ENCODE measurements around the gene IL12RB1.
A peak's percentile ranks its signal among the peaks of the same experiment; 100 is the strongest.
"Not testable (repeated sequence)": the region's sequence is repeated elsewhere in the genome, so short reads cannot be mapped to it uniquely, and the experiment has no call there.

Gene IL12RB1

GRCh38 chr19:18112989-18113478 lies 26.3 kb upstream of the IL12RB1 start:
- peak; percentile 91 for DNase-seq (ENCODE audit: low read depth, low spot score)

GRCh38 chr19:18110609-18111232 lies 24.0 kb upstream of the IL12RB1 start:
- DNase-seq (ENCODE audit: low read depth, low spot score) = no peak

DNA sequence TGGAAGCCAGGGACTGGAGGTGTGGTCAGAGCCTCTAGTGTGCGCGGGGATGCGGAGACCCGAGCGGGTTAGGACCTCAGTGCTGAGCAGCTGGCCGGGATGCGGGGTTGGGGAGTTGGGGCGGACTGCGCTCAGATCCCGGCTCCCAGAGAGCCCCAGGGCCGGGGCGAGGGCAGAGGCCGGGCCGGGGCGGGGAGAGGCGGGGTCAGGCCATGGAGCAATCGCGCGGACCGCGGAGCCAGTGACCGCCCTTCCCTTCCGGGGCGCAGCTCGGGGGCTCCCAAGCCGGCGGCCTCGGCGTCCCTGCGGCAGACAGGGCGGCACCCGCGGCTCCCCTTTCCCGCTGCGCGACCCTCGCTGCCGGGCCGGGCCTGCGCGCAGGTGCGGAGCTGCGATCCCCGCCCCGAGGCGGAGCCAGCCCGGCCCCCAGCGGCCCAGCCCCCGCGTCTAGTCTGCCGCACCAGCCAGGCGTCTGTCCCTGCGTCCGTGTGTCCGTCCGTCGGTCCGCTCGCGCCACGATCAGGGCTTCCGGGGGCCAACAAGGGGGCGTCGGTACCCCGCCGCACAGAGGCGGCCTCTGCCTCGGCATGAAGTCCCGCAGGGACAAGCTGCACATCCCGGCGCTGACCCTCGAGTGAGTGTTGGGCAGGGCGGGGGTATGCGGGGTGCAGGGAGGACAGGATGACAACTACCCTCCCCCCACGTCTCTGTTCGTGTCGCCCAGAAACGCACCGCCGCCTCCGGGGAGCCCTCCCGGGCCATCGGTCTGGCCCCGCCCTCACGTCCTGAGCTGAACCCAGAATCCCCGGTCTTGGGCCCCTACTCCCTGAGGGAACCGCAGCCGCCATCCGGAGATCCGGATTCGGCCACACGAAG lies 23.2 kb upstream of the IL12RB1 start:
- peak; percentile 51 for DNase-seq (ENCODE audit: low read depth, low spot score)

- no peak for DNase-seq (ENCODE audit: low read depth, low spot score)
These were observed 22.6 kb upstream of the IL12RB1 start for GRCh38 chr19:18109341-18109732.

DNA sequence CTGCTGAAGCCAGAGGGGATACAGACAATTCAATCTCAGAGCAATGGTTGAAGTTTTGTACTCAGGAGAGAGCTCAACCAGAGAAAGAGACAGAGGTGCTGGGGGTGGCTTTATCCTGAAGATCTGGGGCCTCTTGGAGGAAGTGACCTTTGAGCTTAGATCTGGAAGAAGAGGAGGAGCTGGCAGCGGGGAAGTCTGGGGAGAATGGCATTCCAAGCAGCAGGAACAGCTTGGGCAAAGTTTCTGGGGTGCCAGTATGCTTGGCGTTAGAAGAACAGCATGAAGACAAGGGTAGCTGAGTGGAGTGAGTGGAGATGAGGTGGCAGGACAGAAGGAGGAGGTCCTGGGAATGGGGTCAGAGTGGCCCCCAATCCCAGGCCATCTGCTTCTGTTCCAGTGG lies 22.2 kb upstream of the IL12RB1 start:
- DNase-seq (ENCODE audit: low read depth, low spot score) = no peak

- no peak for DNase-seq (ENCODE audit: low read depth, low spot score)
These were observed 20.5 kb upstream of the IL12RB1 start for GRCh38 chr19:18107235-18107634.

- not testable (repeated sequence) for DNase-seq (ENCODE audit: low read depth, low spot score)
These were observed 18.5 kb upstream of the IL12RB1 start for GRCh38 chr19:18105259-18105658.

GRCh38 chr19:18104793-18105131 lies 18.0 kb upstream of the IL12RB1 start:
- DNase-seq (ENCODE audit: low read depth, low spot score) = no peak

DNA sequence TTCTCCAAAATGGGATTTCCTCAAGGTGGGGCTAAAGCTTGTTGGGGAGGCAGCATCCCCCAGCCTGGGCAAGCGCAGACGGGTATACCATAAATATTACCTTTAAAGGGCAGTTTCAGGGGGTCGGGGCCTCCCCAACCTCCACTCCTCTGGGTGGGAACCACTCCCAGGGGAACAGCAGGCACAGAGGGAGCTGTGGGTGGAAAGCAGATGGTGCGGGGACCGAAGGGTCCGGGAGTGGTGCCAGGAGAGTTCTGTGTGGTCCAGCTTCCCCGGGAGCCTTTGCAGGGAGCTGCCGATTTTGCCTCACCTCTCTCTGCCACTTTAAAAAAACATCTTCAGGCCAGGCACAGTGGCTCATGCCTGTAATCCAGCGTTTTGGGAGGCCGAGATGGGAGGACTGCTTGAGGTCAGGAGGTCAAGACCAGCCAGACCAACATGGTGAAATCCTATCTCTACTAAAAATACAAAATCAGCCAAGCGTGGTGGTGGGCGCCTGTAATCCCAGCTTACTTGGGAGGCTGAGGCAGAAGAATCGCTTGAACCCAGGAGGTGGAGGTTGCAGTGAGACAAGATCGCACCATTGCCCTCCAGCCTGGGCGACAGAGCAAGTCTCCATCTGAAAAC lies 16.3 kb upstream of the IL12RB1 start:
- DNase-seq (ENCODE audit: low read depth, low spot score) = no peak

DNA sequence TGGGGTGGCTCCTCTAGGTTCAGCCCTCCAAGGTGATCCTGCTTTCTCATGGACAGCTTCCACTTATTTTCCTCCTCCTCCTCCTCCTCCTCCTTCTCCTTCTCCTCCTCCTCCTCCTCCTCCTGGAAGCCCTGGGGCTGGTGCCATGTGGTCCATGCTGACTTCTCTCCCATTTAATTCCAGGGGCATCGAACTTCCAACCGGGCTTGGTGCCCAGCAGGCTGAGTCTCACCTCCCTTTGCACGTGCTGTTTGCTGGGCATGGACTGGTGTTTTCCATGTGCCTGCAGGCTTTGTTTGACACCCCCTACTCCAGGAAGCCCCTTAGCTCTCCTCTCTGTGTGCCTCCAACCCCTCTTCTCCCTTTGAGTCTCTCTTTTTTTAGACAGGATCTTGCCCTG lies 14.5 kb upstream of the IL12RB1 start:
- DNase-seq (ENCODE audit: low read depth, low spot score) = no peak

DNA sequence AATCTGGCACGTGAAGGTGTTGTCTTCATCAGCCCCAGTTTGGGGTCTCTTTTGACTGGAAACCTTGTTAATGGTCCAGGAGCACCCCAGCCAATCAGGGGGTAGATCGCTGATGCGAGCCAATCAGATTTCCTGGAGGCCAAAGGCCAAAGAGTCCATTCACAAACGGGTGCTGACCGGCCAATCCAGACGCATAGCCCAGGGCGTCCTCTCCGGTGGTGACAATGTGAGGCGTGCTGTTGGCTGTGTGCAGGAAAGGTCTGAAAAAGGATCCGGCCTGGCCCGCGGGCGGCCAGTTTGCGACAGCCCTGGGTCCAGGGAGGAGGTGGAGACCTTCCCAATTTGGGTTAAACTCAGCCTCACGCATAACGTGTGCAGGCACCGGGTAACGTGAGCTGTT lies 14.0 kb upstream of the IL12RB1 start:
- no peak for DNase-seq (ENCODE audit: low read depth, low spot score)

GRCh38 chr19:18099623-18099995 lies 12.9 kb upstream of the IL12RB1 start:
- no peak for DNase-seq (ENCODE audit: low read depth, low spot score)

- no peak for DNase-seq (ENCODE audit: low read depth, low spot score)
These were observed 12.3 kb upstream of the IL12RB1 start for GRCh38 chr19:18098891-18099622.

DNA sequence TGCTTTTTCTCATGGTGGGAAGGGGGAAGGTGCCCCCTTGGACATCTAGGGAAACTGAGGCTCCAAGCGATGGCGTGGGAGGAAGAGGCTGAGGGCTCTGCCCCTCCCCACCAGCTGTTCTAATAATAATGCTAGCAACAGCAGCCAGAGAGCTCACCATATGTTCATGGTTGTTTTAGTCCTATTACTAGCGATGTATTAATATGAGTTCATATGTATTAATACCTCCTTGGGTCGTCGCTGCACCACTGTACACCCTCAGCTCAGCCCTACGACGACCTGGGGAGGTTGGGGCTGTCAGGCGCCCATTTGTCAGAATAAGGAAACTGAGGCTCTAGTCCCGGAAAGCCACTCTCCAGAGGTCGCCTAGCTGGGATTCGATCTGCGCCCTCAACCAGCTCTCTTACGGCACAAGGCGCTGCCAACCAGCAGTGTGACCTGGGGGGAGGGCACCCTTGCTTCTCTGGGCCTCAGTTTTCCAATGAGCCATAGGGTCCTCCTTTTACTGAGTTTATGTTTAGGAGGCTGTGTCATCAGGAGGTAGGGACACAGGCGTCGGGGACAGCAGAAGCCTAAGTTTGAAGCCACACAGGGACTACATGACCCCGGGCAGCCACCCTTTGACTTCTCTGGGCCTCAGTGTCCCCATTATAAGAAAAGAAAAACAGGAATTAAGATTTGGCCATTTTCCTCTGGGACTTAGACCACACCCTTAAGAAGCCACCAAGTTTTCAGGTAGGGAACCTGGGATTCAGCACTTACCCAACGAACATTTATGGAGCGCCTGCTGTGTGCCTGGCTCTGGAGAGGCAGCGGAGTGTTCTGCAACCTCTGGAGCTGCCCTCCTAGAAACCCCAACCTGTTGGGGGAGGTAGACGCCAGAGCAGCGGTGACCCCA lies 11.5 kb upstream of the IL12RB1 start:
- no peak for DNase-seq (ENCODE audit: low read depth, low spot score)

DNA sequence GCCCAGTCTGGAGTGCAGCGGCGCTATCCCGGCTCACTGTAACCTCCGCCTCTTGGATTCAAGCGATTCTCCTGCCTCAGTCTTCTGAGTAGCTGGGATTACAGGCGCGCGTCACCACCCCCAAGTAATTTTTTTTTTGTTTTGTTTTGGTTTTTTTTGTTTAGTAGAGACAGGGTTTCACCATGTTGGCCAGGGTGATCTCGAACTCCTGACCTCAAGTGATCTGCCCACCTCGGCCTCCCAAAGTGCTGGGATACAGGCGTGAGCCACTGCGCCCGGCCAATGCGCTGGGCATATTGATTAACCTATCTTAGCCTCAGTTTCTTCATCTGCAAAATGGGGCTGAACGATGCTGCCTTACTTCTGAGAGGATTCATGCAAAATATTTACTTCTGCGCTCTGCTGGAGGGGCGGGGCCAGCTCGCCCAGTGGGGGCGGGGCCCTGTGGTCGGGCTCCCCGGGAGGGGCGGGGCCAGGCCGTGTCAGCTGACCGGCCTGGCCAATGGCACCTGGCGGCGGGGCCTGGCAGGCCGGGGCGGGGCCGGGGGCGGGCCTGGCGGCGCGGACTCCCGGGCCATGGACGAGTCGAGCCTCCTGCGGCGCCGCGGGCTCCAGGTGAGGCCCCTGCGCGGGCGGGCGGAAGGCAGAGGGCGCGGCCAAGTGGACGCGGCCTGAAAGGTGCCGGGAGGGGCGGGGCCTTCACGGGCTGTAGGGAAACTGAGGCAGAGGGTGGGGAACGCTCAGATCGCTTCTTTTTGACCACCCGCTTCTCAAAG lies 10.7 kb upstream of the IL12RB1 start, which contains the start of gene MAST3:
Gene MAST3 (plus strand): TSS at position 562 of the 776 bp plus-strand sequence. CDS start 15 bp downstream, at position 577.
- DNase-seq (ENCODE audit: low read depth, low spot score) = peak; percentile 87

GRCh38 chr19:18096258-18096657 lies 9.5 kb upstream of the IL12RB1 start:
- DNase-seq (ENCODE audit: low read depth, low spot score) = no peak

DNA sequence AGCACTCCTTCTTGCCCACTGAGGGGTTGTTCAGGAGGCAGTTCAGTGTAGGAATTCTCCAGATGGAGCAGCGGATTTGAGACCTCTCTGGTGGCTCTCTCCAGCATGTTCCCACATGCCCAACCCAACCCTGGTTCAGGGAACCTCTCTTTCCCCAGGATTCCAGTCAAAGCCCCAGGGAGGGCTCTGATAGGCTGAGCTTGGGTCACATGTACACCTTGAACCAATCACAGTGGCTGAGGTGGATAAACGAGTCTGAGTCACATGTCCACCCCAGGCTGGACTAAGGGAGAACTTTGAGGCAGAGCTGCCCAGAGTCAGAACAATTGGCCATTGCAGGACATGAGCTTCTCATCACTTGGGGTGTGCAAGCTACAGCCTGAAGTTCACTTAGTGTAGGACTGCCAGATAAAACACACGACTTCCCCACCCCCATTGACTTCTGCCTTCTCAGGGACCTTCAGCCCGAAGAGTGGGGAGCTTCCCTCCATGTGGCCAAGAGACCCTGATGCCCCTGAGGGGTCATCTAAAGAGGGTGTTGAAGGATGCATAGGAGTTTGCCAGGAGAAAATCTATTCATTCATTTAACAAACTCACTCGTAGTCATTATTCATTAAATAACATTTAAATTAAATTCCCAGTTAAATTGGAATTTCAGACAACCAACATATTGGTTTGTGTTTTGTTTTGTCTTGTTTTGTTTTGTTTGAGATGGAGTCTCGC lies 6.9 kb upstream of the IL12RB1 start:
- peak; percentile 21 for DNase-seq (ENCODE audit: low read depth, low spot score)

DNA sequence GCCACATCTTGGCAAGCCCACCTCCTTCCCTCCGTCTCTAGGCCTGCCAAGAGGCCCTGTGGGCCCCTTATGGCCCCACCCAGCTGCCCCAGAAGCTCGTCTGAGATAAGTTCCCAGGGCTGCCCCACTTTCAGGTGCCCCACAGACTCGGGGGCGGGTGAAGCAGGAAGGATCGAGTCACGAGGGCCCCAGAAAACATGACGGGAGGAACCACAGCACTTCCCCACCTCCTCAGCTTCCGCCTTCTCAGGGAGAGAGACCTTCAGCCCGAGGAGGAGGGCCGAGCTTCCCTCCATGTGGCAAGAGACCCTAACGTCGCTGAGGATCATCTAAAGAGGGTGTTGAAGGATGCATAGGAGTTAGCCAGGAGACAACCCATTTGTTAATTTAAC lies 4.5 kb upstream of the IL12RB1 start:
- no peak for DNase-seq (ENCODE audit: low read depth, low spot score)

DNA sequence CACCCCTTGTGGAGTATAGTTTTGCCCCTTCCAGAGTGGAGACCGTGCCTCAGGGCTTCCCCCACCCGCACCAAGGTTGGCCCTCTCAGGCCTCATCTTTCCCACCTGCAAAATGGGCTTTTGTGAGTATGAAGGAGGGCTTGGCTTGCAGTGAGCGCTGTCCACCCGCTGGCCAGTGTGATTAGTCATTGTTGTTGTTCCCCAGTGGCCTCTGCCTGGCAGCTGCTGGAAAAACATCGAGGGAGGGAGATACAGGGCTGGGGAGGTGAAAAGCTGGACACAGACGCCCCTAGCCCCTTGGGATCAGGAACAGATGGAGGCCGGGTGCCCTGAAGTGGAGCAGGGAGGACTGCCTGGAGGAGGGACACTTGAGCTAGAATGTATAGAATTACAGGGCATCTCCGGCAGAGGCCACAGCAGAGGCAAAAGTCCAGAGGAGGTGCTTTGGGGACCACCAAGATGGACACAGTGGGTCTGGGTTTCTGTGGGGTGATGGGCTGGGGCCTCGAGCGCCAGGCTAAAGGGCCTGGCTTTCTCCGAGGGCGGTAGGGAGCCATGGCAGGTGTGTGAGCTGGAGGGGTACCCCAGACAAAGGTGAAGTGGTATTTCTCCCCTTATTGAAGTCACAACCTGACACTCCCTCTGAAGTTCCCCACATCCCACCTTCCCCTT lies 3.9 kb upstream of the IL12RB1 start:
- DNase-seq (ENCODE audit: low read depth, low spot score) = peak; percentile 22

All from astrocyte of the hippocampus (primary cell).